GM12878 (cell line): ENCODE measurements around the gene NEB. TPM values are rescaled to one million over a fixed set of nuclear protein-coding genes. Genes with fewer than 3 reads are reported as not detected.

Source experiments
- ATAC-seq: fragments of 200-7000 bp; cut with Tn5 transposase; 3 replicates; pipeline ENCODE4 v1.9.1; 2020; ENCODE audit warnings: mild to moderate bottlenecking, moderate library complexity
- BruUV-seq: library from RNA; stranded (reverse); fragments of 400-500 nt; replicated peaks from 2 replicates; lab custom pipeline; 2021; lab: Mats Ljungman, UMichigan
- CTCF ChIA-PET: fragments of 300-600 bp; sonication (Branson Sonifier 250); formaldehyde crosslinking; extraction: SDS; loops from one replicate; lab custom pipeline; 2021; ENCODE audit warnings: inconsistent platforms; lab: Yijun Ruan, JAX
- POLR2A ChIA-PET: fragments of 350-600 bp; formaldehyde crosslinking; extraction: SDS; loops from one replicate; lab custom pipeline; 2021; ENCODE audit warnings: inconsistent platforms; lab: Charles Lee
- RAD21 ChIA-PET: fragments of 300-600 bp; sonication (Branson Sonifier 250); formaldehyde crosslinking; loops from one replicate; lab custom pipeline; 2023; ENCODE audit warnings: antibody characterized with exemption; ENCODE audit not compliant: unreplicated experiment; lab: Charles Lee
- SMC1A ChIA-PET: fragments of 300-600 bp; sonication (Branson Sonifier 250); formaldehyde crosslinking; loops from one replicate; lab custom pipeline; 2023; ENCODE audit not compliant: unreplicated experiment, uncharacterized antibody; lab: Charles Lee
- DNase-seq: peaks from one replicate; pipeline ENCODE4 v3.0.0-alpha.2; 2011; ENCODE audit warnings: low read depth, low spot score
- FAIRE-seq: peaks from 3 replicates; lab custom pipeline; 2011; peaks lifted over from hg19 to GRCh38; lab: Jason Lieb, UNC
- H2AFZ ChIP-seq: 2 replicates; pipeline ENCODE4 v1.6.0; 2011; ENCODE audit warnings: low read depth, low read length, control low read depth; ENCODE audit not compliant: control insufficient read depth
- H3K27ac ChIP-seq: 2 replicates; pipeline ENCODE4 v1.5.1; 2011; ENCODE audit warnings: control low read depth; ENCODE audit not compliant: control insufficient read depth, insufficient read depth
- H3K27me3 ChIP-seq, 2 experiments: replicated peaks in 1 of 2; 2 replicates each; pipeline versions ENCODE4 v1.6.0 to v1.6.1; 2011; ENCODE audit warnings: low read length in 1 of 2; ENCODE audit not compliant: control insufficient read depth in 2 of 2, insufficient read depth in 2 of 2
- H3K36me3 ChIP-seq, 2 experiments: 2 replicates each; pipeline ENCODE4 v1.5.1; 2011; ENCODE audit warnings: low read length in 1 of 2; ENCODE audit not compliant: control insufficient read depth in 2 of 2, insufficient read depth in 2 of 2
- H3K4me1 ChIP-seq: 2 replicates; pipeline ENCODE4 v1.6.1; 2011; ENCODE audit warnings: mild to moderate bottlenecking, low read length, moderate library complexity, mixed read lengths; ENCODE audit not compliant: control insufficient read depth, insufficient read depth
- H3K4me2 ChIP-seq: 2 replicates; pipeline ENCODE4 v1.6.0; 2011; ENCODE audit warnings: control low read depth; ENCODE audit not compliant: control insufficient read depth, insufficient read depth
- H3K4me3 ChIP-seq: fragments of 200-600 bp; sonication (generic); 2 replicates; pipeline ENCODE4 v1.5.1; 2016
- H3K79me2 ChIP-seq: 2 replicates; pipeline ENCODE4 v1.6.0; 2011; ENCODE audit warnings: low read length; ENCODE audit not compliant: control insufficient read depth, insufficient read depth
- H3K9ac ChIP-seq: 2 replicates; pipeline ENCODE4 v1.8.0; 2011; ENCODE audit warnings: low read length, control low read depth, mixed read lengths; ENCODE audit not compliant: control insufficient read depth, insufficient read depth
- H3K9me3 ChIP-seq: replicated peaks from 3 replicates; pipeline ENCODE4 v1.5.1; 2011; ENCODE audit warnings: mild to moderate bottlenecking, low read length; ENCODE audit not compliant: control insufficient read depth, insufficient read depth
- H4K20me1 ChIP-seq: 2 replicates; pipeline ENCODE4 v1.6.0; 2011; ENCODE audit not compliant: control insufficient read depth, insufficient read depth
- CBX5 ChIP-seq: sonication (generic); IDR thresholded peaks from 2 replicates; pipeline ENCODE4 v1.6.1; 2016; ENCODE audit warnings: low read depth, moderate library complexity, mild to moderate bottlenecking, inconsistent platforms
- DPF2 ChIP-seq: fragments of 450-650 bp; IDR thresholded peaks from 2 replicates; pipeline ENCODE4 v1.6.1; 2017; ENCODE audit warnings: mild to moderate bottlenecking
- GATAD2B ChIP-seq: fragments of 450-650 bp; conservative IDR thresholded peaks from 2 replicates; pipeline ENCODE4 v1.6.1; 2017; ENCODE audit warnings: low read depth, mild to moderate bottlenecking, moderate library complexity
- KAT2A ChIP-seq: conservative IDR thresholded peaks from 2 replicates; pipeline ENCODE4 v1.6.1; 2011; ENCODE audit warnings: low read depth, low read length; ENCODE audit not compliant: control insufficient read depth
- NR2F1 ChIP-seq: fragments of 450-650 bp; conservative IDR thresholded peaks from 2 replicates; pipeline ENCODE4 v1.6.1; 2017; ENCODE audit warnings: mild to moderate bottlenecking
- POLR2A ChIP-seq: IDR thresholded peaks from 2 replicates; pipeline ENCODE4 v1.6.1; 2011; ENCODE audit warnings: low read depth, mild to moderate bottlenecking, low read length
- RAD21 ChIP-seq: IDR thresholded peaks from 2 replicates; pipeline ENCODE4 v1.6.1; 2011; ENCODE audit warnings: mild to moderate bottlenecking, low read depth, low read length, moderate library complexity; ENCODE audit not compliant: insufficient read depth
- RELA ChIP-seq: fragments of 450-650 bp; IDR thresholded peaks from 2 replicates; pipeline ENCODE4 v1.8.0; 2014; ENCODE audit warnings: borderline replicate concordance; ENCODE audit not compliant: partially characterized antibody
- STAT1 ChIP-seq: fragments of 450-650 bp; conservative IDR thresholded peaks from 2 replicates; pipeline ENCODE4 v1.6.1; 2014; ENCODE audit warnings: antibody characterized with exemption, mild to moderate bottlenecking
- TAF1 ChIP-seq: IDR thresholded peaks from 2 replicates; pipeline ENCODE4 v1.6.1; 2011; ENCODE audit warnings: mild to moderate bottlenecking, low read depth, low read length, borderline replicate concordance
- ZNF274 ChIP-seq: IDR thresholded peaks from one replicate; pipeline ENCODE4 v1.8.0; 2011; ENCODE audit not compliant: insufficient read length, insufficient read depth
- ZNF384 ChIP-seq: IDR thresholded peaks from 2 replicates; pipeline ENCODE4 v1.6.1; 2012; ENCODE audit warnings: low read depth, mild to moderate bottlenecking, low read length, improper control_type of control experiment, borderline replicate concordance
- WGBS: methylation state at CpG from one replicate; pipeline ENCODE4 v1.1.6; 2016; ENCODE audit warnings: low lambda C conversion rate; ENCODE audit not compliant: insufficient replicate concordance, insufficient coverage; ENCODE audit errors: missing lambda C conversion rate; 5-methylcytosine and 5-hydroxymethylcytosine counted together
- in situ Hi-C: fragments of 300-500 bp; cut with MboI; formaldehyde crosslinking; loops from 9 replicates; pipeline ENCODE4 v1.14.3; 2018; ENCODE audit warnings: mixed read lengths
- intact Hi-C: fragments of 100-400 bp; cut with micrococcal nuclease; formaldehyde crosslinking; loops from one replicate; pipeline ENCODE4 v1.14.2; 2022; ENCODE audit not compliant: unreplicated experiment
- polyA plus RNA-seq, 11 experiments: library from polyadenylated mRNA; depleted of rRNA in 4 of 11; unstranded in 6 of 11; stranded (reverse) in 5 of 11; fragments of >200 nt; fragmentation: Nextera tagmentation in 4 of 11; fragmentation: Illumina TruSeq in 1 of 11; extraction: Ambion mirVana in 4 of 11; extraction: Trizol in 1 of 11; gene quantifications; 1 replicate in 1 of 11; 2 replicates in 10 of 11; pipeline versions ENCODE4 v1.2.1 to v1.2.3, GENCODE V29; 2011 to 2016; ENCODE audit warnings: inconsistent platforms in 2 of 11, missing spikeins in 2 of 11, low read depth in 1 of 11
- total RNA-seq, 4 experiments: library from RNA; depleted of rRNA in 3 of 4; stranded (reverse); fragments of >200 nt in 3 of 4; fragmentation: Illumina TruSeq in 1 of 4; extraction: Trizol in 1 of 4; gene quantifications; 2 replicates each; pipeline versions ENCODE4 v1.2.1 to v1.2.3, GENCODE V29; 2013 to 2021
- TF ChIP-seq, protein P1 (sequence below): fragments of 450-650 bp; IDR thresholded peaks from 2 replicates; pipeline ENCODE4 v1.6.1; 2017; ENCODE audit warnings: antibody characterized with exemption, mild to moderate bottlenecking, moderate library complexity
- TF ChIP-seq, protein P2 (sequence below): IDR thresholded peaks from 2 replicates; pipeline ENCODE4 v1.6.1; 2012; ENCODE audit warnings: low read depth, low read length, improper control_type of control experiment
- TF ChIP-seq, protein P3 (sequence below): IDR thresholded peaks from 2 replicates; pipeline ENCODE4 v1.6.1; 2012; ENCODE audit warnings: improper control_type of control experiment, low read depth, low read length; ENCODE audit not compliant: insufficient replicate concordance

The NEB gene
- total and polyA plus RNA-seq, 10 of the 15 experiments (the other 5 are each of a cell fraction or from before 2014, with no cell fraction given) = 0.04 to 0.77 (median 0.12) TPM

DNA sequence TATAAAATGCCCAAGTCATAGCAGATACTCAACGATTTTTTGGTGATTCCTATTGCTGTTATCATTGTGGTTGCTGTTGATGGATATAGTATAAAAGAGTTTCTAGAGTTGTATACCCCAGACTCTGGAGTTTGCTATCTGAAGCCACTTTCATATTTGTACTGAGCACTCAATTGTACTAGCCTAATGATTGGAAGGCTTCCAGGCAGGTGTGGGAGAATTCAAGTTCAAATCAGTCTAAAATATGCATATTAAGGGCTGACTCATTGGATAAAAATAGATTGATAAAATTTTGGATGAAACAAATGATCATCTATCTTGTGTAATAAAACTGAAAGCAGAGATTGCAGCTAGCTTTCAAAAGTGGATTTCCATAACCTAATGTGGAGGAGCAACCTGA lies 122.9 kb downstream of the NEB start (continued):
- TF ChIP-seq KAT2A = no peak

DNA sequence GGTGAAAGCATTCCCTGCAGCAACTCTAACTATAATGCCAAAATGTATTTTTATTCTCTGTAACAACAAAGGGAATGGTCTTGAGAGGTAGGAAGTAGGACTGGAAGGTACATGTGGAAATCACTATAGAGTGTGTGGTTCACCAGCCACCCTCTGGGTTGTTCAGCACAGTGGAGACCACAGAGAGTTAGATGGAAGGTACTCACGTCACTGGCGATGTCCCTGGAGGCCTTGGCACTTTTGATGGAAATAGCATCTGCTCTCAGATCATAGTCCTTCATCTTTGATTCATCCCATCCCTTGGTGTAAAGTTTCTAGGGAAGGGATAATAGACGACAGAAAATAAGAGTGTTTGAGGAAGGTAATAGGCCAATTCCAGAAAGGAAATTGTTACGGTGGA lies 124.0 kb downstream of the NEB start:
- 90% methylated on average over 4 of the region's 4 CpGs for WGBS
- Histone ChIP-seq H3K27ac (no peak overlapping the region), H3K9me3 (no peaks in the 10 kb centered on the region), H3K36me3 (no peaks in the 10 kb centered on the region), H3K9ac (no peak overlapping the region), H3K79me2 (no peaks in the 10 kb centered on the region), H3K4me2 (no peak overlapping the region), H2AFZ (no peak overlapping the region), H4K20me1 (no peaks in the 10 kb centered on the region), H3K4me1 (no peaks in the 10 kb centered on the region), H3K4me3 (no peak overlapping the region), H3K27me3 (no peaks in the 10 kb centered on the region)
- no peak for DNase-seq
- intact Hi-C loops = loop anchor here (10.0 kb wide), 1 partner anchor 334 kb away; no protein-coding TSS in a partner anchor
- SMC1A ChIA-PET = interaction anchor here (1.2 kb wide), 1 partner anchor 16 kb away, joined by 3 read pairs; no protein-coding TSS in a partner anchor
- FAIRE-seq = no peak
- RAD21 ChIA-PET = no interaction called here
- no peak for ATAC-seq
- in situ Hi-C loops = no loop called here
- POLR2A ChIA-PET = no interaction called here
- BruUV-seq = no TSS peak
- CTCF ChIA-PET = interaction anchor here (1.2 kb wide), 1 partner anchor 10 kb away, joined by 3 read pairs; no protein-coding TSS in a partner anchor
- TF ChIP-seq POLR2A = no peak
- no peak for TF ChIP-seq GATAD2B
- TF ChIP-seq CBX5 = no peak
- no peak for TF ChIP-seq TAF1
- no peak for TF ChIP-seq ZNF384
- no peak for TF ChIP-seq ZNF274
- TF ChIP-seq STAT1 = no peak
- no peak for TF ChIP-seq RELA
- TF ChIP-seq KAT2A = no peak
- no peak for TF ChIP-seq DPF2
- TF ChIP-seq RAD21 = no peak
- TF ChIP-seq, protein P1, sequence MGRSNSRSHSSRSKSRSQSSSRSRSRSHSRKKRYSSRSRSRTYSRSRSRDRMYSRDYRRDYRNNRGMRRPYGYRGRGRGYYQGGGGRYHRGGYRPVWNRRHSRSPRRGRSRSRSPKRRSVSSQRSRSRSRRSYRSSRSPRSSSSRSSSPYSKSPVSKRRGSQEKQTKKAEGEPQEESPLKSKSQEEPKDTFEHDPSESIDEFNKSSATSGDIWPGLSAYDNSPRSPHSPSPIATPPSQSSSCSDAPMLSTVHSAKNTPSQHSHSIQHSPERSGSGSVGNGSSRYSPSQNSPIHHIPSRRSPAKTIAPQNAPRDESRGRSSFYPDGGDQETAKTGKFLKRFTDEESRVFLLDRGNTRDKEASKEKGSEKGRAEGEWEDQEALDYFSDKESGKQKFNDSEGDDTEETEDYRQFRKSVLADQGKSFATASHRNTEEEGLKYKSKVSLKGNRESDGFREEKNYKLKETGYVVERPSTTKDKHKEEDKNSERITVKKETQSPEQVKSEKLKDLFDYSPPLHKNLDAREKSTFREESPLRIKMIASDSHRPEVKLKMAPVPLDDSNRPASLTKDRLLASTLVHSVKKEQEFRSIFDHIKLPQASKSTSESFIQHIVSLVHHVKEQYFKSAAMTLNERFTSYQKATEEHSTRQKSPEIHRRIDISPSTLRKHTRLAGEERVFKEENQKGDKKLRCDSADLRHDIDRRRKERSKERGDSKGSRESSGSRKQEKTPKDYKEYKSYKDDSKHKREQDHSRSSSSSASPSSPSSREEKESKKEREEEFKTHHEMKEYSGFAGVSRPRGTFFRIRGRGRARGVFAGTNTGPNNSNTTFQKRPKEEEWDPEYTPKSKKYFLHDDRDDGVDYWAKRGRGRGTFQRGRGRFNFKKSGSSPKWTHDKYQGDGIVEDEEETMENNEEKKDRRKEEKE = no peak
- TF ChIP-seq NR2F1 = no peak
- TF ChIP-seq, protein P2, sequence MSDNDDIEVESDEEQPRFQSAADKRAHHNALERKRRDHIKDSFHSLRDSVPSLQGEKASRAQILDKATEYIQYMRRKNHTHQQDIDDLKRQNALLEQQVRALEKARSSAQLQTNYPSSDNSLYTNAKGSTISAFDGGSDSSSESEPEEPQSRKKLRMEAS = no peak
- TF ChIP-seq, protein P3, sequence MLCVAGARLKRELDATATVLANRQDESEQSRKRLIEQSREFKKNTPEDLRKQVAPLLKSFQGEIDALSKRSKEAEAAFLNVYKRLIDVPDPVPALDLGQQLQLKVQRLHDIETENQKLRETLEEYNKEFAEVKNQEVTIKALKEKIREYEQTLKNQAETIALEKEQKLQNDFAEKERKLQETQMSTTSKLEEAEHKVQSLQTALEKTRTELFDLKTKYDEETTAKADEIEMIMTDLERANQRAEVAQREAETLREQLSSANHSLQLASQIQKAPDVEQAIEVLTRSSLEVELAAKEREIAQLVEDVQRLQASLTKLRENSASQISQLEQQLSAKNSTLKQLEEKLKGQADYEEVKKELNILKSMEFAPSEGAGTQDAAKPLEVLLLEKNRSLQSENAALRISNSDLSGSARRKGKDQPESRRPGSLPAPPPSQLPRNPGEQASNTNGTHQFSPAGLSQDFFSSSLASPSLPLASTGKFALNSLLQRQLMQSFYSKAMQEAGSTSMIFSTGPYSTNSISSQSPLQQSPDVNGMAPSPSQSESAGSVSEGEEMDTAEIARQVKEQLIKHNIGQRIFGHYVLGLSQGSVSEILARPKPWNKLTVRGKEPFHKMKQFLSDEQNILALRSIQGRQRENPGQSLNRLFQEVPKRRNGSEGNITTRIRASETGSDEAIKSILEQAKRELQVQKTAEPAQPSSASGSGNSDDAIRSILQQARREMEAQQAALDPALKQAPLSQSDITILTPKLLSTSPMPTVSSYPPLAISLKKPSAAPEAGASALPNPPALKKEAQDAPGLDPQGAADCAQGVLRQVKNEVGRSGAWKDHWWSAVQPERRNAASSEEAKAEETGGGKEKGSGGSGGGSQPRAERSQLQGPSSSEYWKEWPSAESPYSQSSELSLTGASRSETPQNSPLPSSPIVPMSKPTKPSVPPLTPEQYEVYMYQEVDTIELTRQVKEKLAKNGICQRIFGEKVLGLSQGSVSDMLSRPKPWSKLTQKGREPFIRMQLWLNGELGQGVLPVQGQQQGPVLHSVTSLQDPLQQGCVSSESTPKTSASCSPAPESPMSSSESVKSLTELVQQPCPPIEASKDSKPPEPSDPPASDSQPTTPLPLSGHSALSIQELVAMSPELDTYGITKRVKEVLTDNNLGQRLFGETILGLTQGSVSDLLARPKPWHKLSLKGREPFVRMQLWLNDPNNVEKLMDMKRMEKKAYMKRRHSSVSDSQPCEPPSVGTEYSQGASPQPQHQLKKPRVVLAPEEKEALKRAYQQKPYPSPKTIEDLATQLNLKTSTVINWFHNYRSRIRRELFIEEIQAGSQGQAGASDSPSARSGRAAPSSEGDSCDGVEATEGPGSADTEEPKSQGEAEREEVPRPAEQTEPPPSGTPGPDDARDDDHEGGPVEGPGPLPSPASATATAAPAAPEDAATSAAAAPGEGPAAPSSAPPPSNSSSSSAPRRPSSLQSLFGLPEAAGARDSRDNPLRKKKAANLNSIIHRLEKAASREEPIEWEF = no peak
